ENCODE measurements around the gene CFDP1.
"Not testable (repeated sequence)": the region's sequence is repeated elsewhere in the genome, so short reads cannot be mapped to it uniquely, and the experiment has no call there.

CFDP1 gene

GRCh38 chr16:75282466-75283281, 150.6 kb downstream of the CFDP1 start:
- no peak overlapping the region for H3K27ac ChIP-seq (ENCODE audit: low read length)
- H3F3A ChIP-seq (ENCODE audit: insufficient read depth, low read length) = no peaks in the 10 kb centered on the region
- no peaks in the 10 kb centered on the region for H3K4me1 ChIP-seq (ENCODE audit: low read length)
- H3K27me3 ChIP-seq (replicated peaks; ENCODE audit: insufficient read depth, low read length) = no peaks in the 10 kb centered on the region
- H3K4me3 ChIP-seq (ENCODE audit: low read length) = no peak overlapping the region
- no peaks in the 10 kb centered on the region for H4K20me1 ChIP-seq (ENCODE audit: insufficient read depth, low read length)
- H3K9me3 ChIP-seq (replicated peaks; ENCODE audit: insufficient read depth, low read length) = no peaks in the 10 kb centered on the region
- H3K4me2 ChIP-seq (ENCODE audit: low read depth, low read length) = no peak overlapping the region
- H3K79me2 ChIP-seq (ENCODE audit: low read length) = no peaks in the 10 kb centered on the region
- no peaks in the 10 kb centered on the region for H3K9me2 ChIP-seq (replicated peaks; ENCODE audit: insufficient read depth, low read length)
- no peak for TF ChIP-seq CTCF (IDR thresholded peaks at IDR 0.05; ENCODE audit: low read length)
- TF ChIP-seq EZH2 (optimal IDR thresholded peaks at IDR 0.05; ENCODE audit: low read depth, low read length) = no peak
- no peak for TF ChIP-seq EZH2phosphoT487 (IDR thresholded peaks at IDR 0.05; ENCODE audit: low read length)
- H3K9ac ChIP-seq (ENCODE audit: low read length) = no peak overlapping the region
- no peak for DNase-seq
- no peaks in the 10 kb centered on the region for H3K36me3 ChIP-seq (replicated peaks; ENCODE audit: insufficient read depth, low read length)
- no peak overlapping the region for H2AFZ ChIP-seq (ENCODE audit: low read length)

- Histone ChIP-seq H2AFZ (ENCODE audit: low read length) (no peak overlapping the region), H3F3A (ENCODE audit: insufficient read depth, low read length) (no peaks in the 10 kb centered on the region), H3K27me3 (replicated peaks; ENCODE audit: insufficient read depth, low read length) (no peaks in the 10 kb centered on the region), H3K9ac (ENCODE audit: low read length) (no peak overlapping the region), H3K9me2 (replicated peaks; ENCODE audit: insufficient read depth, low read length) (no peaks in the 10 kb centered on the region), H3K36me3 (replicated peaks; ENCODE audit: insufficient read depth, low read length) (no peaks in the 10 kb centered on the region), H3K4me3 (ENCODE audit: low read length) (no peak overlapping the region), H3K79me2 (ENCODE audit: low read length) (no peaks in the 10 kb centered on the region), H3K4me1 (ENCODE audit: low read length) (no peaks in the 10 kb centered on the region), H4K20me1 (ENCODE audit: insufficient read depth, low read length) (no peaks in the 10 kb centered on the region), H3K4me2 (ENCODE audit: low read depth, low read length) (no peak overlapping the region), H3K9me3 (replicated peaks; ENCODE audit: insufficient read depth, low read length) (no peaks in the 10 kb centered on the region), H3K27ac (ENCODE audit: low read length) (no peak overlapping the region)
- DNase-seq = no peak
- TF ChIP-seq EZH2 (optimal IDR thresholded peaks at IDR 0.05; ENCODE audit: low read depth, low read length) (no peak), EZH2phosphoT487 (IDR thresholded peaks at IDR 0.05; ENCODE audit: low read length) (no peak), CTCF (IDR thresholded peaks at IDR 0.05; ENCODE audit: low read length) (no peak)
Observed at GRCh38 chr16:75281826-75282225, 151.5 kb downstream of the CFDP1 start.

GRCh38 chr16:75281009-75281408, 152.3 kb downstream of the CFDP1 start:
- not testable (repeated sequence) for H3K4me3 ChIP-seq (ENCODE audit: low read length); H3K27me3 ChIP-seq (replicated peaks; ENCODE audit: insufficient read depth, low read length); H3K9ac ChIP-seq (ENCODE audit: low read length); H3K9me2 ChIP-seq (replicated peaks; ENCODE audit: insufficient read depth, low read length); DNase-seq; H3F3A ChIP-seq (ENCODE audit: insufficient read depth, low read length); H3K27ac ChIP-seq (ENCODE audit: low read length); H3K9me3 ChIP-seq (replicated peaks; ENCODE audit: insufficient read depth, low read length); H2AFZ ChIP-seq (ENCODE audit: low read length); H3K4me2 ChIP-seq (ENCODE audit: low read depth, low read length); H3K4me1 ChIP-seq (ENCODE audit: low read length); H3K36me3 ChIP-seq (replicated peaks; ENCODE audit: insufficient read depth, low read length); H4K20me1 ChIP-seq (ENCODE audit: insufficient read depth, low read length); H3K79me2 ChIP-seq (ENCODE audit: low read length)

- Histone ChIP-seq H3K79me2 (ENCODE audit: low read length) (no peaks in the 10 kb centered on the region), H3K4me3 (ENCODE audit: low read length) (no peak overlapping the region), H3K9ac (ENCODE audit: low read length) (no peak overlapping the region), H3K9me2 (replicated peaks; ENCODE audit: insufficient read depth, low read length) (no peaks in the 10 kb centered on the region), H3K36me3 (replicated peaks; ENCODE audit: insufficient read depth, low read length) (no peaks in the 10 kb centered on the region), H2AFZ (ENCODE audit: low read length) (no peak overlapping the region), H3K9me3 (replicated peaks; ENCODE audit: insufficient read depth, low read length) (no peaks in the 10 kb centered on the region), H4K20me1 (ENCODE audit: insufficient read depth, low read length) (no peaks in the 10 kb centered on the region), H3K4me2 (ENCODE audit: low read depth, low read length) (no peak overlapping the region), H3K27me3 (replicated peaks; ENCODE audit: insufficient read depth, low read length) (no peaks in the 10 kb centered on the region), H3K4me1 (ENCODE audit: low read length) (no peaks in the 10 kb centered on the region), H3K27ac (ENCODE audit: low read length) (no peak overlapping the region), H3F3A (ENCODE audit: insufficient read depth, low read length) (no peaks in the 10 kb centered on the region)
- DNase-seq = no peak
- TF ChIP-seq EZH2phosphoT487 (IDR thresholded peaks at IDR 0.05; ENCODE audit: low read length) (no peak), CTCF (IDR thresholded peaks at IDR 0.05; ENCODE audit: low read length) (no peak), EZH2 (optimal IDR thresholded peaks at IDR 0.05; ENCODE audit: low read depth, low read length) (no peak)
Observed at GRCh38 chr16:75280331-75280804, 152.9 kb downstream of the CFDP1 start.

Data from MM.1S (cell line).